Endodermal cell (in vitro differentiated cells): ENCODE measurements around the gene ELAVL1. TPM values are rescaled to one million over a fixed set of nuclear protein-coding genes. Genes with fewer than 3 reads are reported as not detected.

Source experiments
- DNase-seq: peaks from one replicate; pipeline ENCODE4 v3.0.0-alpha.2; 2017
- H3K27ac ChIP-seq: 2 replicates; pipeline ENCODE4 v1.5.1; 2013; ENCODE audit warnings: mild to moderate bottlenecking, low read depth, low read length, moderate library complexity
- H3K27me3 ChIP-seq: 2 replicates; pipeline ENCODE4 v1.6.1; 2013; ENCODE audit warnings: mild to moderate bottlenecking, low read length, moderate library complexity; ENCODE audit not compliant: insufficient read depth, control insufficient read depth, poor library complexity, severe bottlenecking
- H3K36me3 ChIP-seq: 2 replicates; pipeline ENCODE4 v1.7.0; 2013; ENCODE audit warnings: mild to moderate bottlenecking, low read length, moderate library complexity; ENCODE audit not compliant: control insufficient read depth, insufficient read depth
- H3K4me1 ChIP-seq: one replicate; pipeline ENCODE4 v1.7.0; 2013; ENCODE audit warnings: low read length; ENCODE audit not compliant: control insufficient read depth, insufficient read depth
- H3K4me3 ChIP-seq: 2 replicates; pipeline ENCODE4 v1.5.1; 2013; ENCODE audit warnings: mild to moderate bottlenecking, low read length, moderate library complexity
- H3K9ac ChIP-seq: 2 replicates; pipeline ENCODE4 v1.6.1; 2013; ENCODE audit warnings: mild to moderate bottlenecking, low read length, moderate library complexity; ENCODE audit not compliant: poor library complexity, severe bottlenecking; ENCODE audit errors: extremely low read depth
- H3K9me3 ChIP-seq: 2 replicates; pipeline ENCODE4 v1.6.1; 2013; ENCODE audit warnings: mild to moderate bottlenecking, low read length, moderate library complexity; ENCODE audit not compliant: control insufficient read depth
- H3K27ac Mint-ChIP-seq: 2 replicates; pipeline ENCODE4 v1.8.0; 2020; ENCODE audit warnings: mixed read lengths
- H3K27me3 Mint-ChIP-seq: 2 replicates; pipeline ENCODE4 v1.8.0; 2021; ENCODE audit warnings: mild to moderate bottlenecking, mixed read lengths; ENCODE audit not compliant: insufficient read depth
- H3K36me3 Mint-ChIP-seq: 2 replicates; pipeline ENCODE4 v1.8.0; 2020; ENCODE audit warnings: low read depth, mixed read lengths
- H3K4me1 Mint-ChIP-seq: 2 replicates; pipeline ENCODE4 v1.8.0; 2020; ENCODE audit warnings: mixed read lengths
- H3K4me3 Mint-ChIP-seq: 2 replicates; pipeline ENCODE4 v1.8.0; 2020; ENCODE audit warnings: mild to moderate bottlenecking, moderate library complexity, mixed read lengths
- H3K9me3 Mint-ChIP-seq: 2 replicates; pipeline ENCODE4 v1.8.0; 2020; ENCODE audit warnings: mild to moderate bottlenecking, mixed read lengths
- WGBS, 2 experiments: methylation state at CpG; one replicate each; pipeline versions ENCODE4 v1.1.5 to v1.1.7; 2013; ENCODE audit warnings: missing lambda C conversion rate in 2 of 2, mixed read lengths in 1 of 2; ENCODE audit not compliant: insufficient coverage in 1 of 2, insufficient read length in 1 of 2; 5-methylcytosine and 5-hydroxymethylcytosine counted together
- total RNA-seq, 2 donors: library from RNA; stranded (reverse); fragmentation: NEBNext Ultra II Directional in 1 of 2; extraction: Animal tissue kit (Norgen Biotek cat#: 25700) in 1 of 2; gene quantifications; 2 replicates in 1 of 2; 3 replicates in 1 of 2; pipeline ENCODE4 v1.2.1, GENCODE V29; 2021
- TF ChIP-seq, protein P1 (sequence below): fragments of 200-600 bp; sonication (generic); conservative IDR thresholded peaks from 2 replicates; pipeline ENCODE4 v1.5.0; 2021; ENCODE audit warnings: antibody characterized with exemption, mild to moderate bottlenecking

Gene ELAVL1
- total RNA-seq, 2 donors from 2014 or later: 123 to 149 TPM

DNA sequence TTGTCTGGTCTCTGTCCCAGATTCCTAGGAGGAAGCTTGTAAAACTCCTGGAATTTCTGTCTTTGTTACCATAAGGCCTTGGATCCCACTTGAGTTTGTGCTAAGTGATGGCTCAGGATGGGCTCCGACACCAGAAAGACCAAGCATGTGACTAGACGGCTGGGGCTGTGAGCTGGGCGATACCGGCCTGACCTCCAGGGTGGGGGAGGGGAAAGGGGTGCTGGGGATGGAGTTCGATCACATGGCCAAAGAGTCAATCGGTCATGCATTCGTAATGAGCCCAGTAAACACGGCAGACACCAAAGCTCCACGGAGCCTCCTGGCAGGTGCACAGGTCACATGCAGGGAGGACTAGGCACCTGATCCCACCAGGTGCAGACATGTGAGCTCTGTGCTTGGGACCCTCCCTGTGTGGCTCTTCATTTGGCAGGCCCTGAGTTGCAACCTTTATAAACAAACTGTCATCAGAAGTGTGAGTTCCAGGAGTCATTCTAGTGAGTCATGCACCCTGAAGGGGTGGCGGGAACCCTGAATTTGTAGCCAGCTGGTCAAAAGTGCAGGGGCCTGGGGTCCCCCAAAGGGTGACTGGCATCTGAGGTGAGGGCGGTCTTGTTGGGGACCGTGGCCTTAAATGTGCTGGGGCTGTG is 27.1 kb downstream of the ELAVL1 start:
- H3K9me3 Mint-ChIP-seq: no peaks in the 10 kb centered on the region
- TF ChIP-seq, protein P1, sequence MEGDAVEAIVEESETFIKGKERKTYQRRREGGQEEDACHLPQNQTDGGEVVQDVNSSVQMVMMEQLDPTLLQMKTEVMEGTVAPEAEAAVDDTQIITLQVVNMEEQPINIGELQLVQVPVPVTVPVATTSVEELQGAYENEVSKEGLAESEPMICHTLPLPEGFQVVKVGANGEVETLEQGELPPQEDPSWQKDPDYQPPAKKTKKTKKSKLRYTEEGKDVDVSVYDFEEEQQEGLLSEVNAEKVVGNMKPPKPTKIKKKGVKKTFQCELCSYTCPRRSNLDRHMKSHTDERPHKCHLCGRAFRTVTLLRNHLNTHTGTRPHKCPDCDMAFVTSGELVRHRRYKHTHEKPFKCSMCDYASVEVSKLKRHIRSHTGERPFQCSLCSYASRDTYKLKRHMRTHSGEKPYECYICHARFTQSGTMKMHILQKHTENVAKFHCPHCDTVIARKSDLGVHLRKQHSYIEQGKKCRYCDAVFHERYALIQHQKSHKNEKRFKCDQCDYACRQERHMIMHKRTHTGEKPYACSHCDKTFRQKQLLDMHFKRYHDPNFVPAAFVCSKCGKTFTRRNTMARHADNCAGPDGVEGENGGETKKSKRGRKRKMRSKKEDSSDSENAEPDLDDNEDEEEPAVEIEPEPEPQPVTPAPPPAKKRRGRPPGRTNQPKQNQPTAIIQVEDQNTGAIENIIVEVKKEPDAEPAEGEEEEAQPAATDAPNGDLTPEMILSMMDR: no peak
- no peak overlapping the region for H3K27ac Mint-ChIP-seq
- no peaks in the 10 kb centered on the region for H3K27me3 Mint-ChIP-seq
- no peak overlapping the region for H3K9ac ChIP-seq
- no peak for DNase-seq
- no peak overlapping the region for H3K27ac ChIP-seq
- peaks cover 77% of the 10 kb centered on the region for H3K36me3 Mint-ChIP-seq
- no peak overlapping the region for H3K4me3 ChIP-seq
- no peaks in the 10 kb centered on the region for H3K9me3 ChIP-seq
- no peak overlapping the region for H3K4me3 Mint-ChIP-seq
- H3K27me3 ChIP-seq: no peaks in the 10 kb centered on the region
- 92 to 96% methylated on average over 12 of the region's 12 CpGs for WGBS, 2 experiments
- H3K4me1 Mint-ChIP-seq: no peaks in the 10 kb centered on the region
- H3K36me3 ChIP-seq: peaks cover 92% of the 10 kb centered on the region
- H3K4me1 ChIP-seq: no peaks in the 10 kb centered on the region

DNA sequence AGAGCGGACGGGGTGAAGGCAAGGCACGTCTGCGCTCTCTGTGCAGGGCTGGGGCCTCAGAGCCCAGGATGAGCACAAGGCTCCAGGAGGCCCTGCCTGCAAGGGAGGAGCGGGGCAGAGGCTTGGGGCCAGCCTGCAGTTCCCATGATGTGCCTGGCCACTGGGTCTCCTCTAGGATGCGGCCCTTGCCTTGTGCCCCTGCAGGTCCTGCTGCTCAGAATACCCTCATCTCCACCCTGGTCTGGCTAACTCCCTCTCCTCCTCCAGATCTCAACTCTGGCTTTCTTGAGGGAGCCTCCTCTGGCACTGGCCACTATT is 27.8 kb downstream of the ELAVL1 start:
- Histone ChIP-seq H3K27me3 (no peaks in the 10 kb centered on the region), H3K36me3 (peaks cover 86% of the 10 kb centered on the region), H3K4me3 (no peak overlapping the region), H3K4me1 (no peaks in the 10 kb centered on the region), H3K9me3 (no peaks in the 10 kb centered on the region), H3K9ac (no peak overlapping the region), H3K27ac (no peak overlapping the region)
- H3K27ac Mint-ChIP-seq: no peak overlapping the region
- WGBS, 2 experiments: 90 to 97% methylated on average over 2 to 6 of the region's 6 CpGs
- no peaks in the 10 kb centered on the region for H3K4me1 Mint-ChIP-seq
- TF ChIP-seq, protein P1: no peak
- no peaks in the 10 kb centered on the region for H3K9me3 Mint-ChIP-seq
- peaks cover 72% of the 10 kb centered on the region for H3K36me3 Mint-ChIP-seq
- H3K4me3 Mint-ChIP-seq: no peak overlapping the region
- no peak for DNase-seq
- no peaks in the 10 kb centered on the region for H3K27me3 Mint-ChIP-seq

DNA sequence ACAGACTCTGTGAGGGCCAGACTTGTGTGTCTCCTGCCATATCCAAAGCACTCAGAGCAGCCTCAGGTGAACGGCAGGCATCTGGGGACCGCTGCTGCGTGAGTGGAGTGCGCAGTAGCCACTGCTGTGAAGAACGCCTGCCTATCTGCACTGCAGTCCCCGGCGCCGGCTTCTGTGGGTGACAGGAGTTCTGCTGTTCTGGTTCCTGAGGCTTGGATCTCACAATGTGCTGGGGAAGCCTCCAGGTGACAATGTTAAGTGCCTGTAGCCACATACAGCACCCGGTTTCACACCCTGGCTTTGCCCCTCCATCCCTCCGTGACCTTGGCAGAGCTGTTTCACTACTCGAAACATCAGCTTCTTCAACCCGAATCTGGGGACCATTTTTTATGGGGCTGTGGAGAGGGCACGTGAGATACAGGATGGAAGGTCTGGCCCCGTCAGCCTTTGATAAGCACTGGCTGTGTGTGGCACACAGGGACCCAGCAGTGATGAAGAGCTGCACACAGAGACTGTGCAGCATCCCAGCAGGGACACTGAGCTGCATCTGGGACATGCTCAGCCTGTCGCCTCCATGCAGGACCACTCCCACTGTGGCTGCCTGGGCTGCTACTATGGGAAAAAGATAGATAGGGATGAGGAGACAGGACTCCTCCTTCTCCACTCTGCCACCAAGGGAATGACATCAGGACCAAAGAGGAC is 28.3 kb downstream of the ELAVL1 start:
- H3K27ac Mint-ChIP-seq: no peak overlapping the region

More for the DNA sequence above, 28.3 kb downstream of the ELAVL1 start:
- Mint-ChIP-seq H3K36me3 (peaks cover 67% of the 10 kb centered on the region), H3K27me3 (no peaks in the 10 kb centered on the region), H3K4me3 (no peak overlapping the region), H3K4me1 (no peaks in the 10 kb centered on the region), H3K9me3 (no peaks in the 10 kb centered on the region)
- Histone ChIP-seq H3K4me1 (no peaks in the 10 kb centered on the region), H3K9me3 (no peaks in the 10 kb centered on the region), H3K9ac (no peak overlapping the region), H3K36me3 (peaks cover 84% of the 10 kb centered on the region), H3K4me3 (no peak overlapping the region), H3K27ac (no peak overlapping the region), H3K27me3 (no peaks in the 10 kb centered on the region)
- TF ChIP-seq, protein P1: no peak
- WGBS, 2 experiments: 94 to 99% methylated on average over 14 to 15 of the region's 15 CpGs
- no peak for DNase-seq
